ENCODE data around the gene NDUFS2. TPM values are rescaled to one million over a fixed set of nuclear protein-coding genes. Genes with fewer than 3 reads are reported as not detected.

The NDUFS2 gene
- total and polyA plus RNA-seq, 10 of the 15 experiments (the other 5 are each of a cell fraction or from before 2014, with no cell fraction given): 66.5 to 215 (median 148) TPM

DNA sequence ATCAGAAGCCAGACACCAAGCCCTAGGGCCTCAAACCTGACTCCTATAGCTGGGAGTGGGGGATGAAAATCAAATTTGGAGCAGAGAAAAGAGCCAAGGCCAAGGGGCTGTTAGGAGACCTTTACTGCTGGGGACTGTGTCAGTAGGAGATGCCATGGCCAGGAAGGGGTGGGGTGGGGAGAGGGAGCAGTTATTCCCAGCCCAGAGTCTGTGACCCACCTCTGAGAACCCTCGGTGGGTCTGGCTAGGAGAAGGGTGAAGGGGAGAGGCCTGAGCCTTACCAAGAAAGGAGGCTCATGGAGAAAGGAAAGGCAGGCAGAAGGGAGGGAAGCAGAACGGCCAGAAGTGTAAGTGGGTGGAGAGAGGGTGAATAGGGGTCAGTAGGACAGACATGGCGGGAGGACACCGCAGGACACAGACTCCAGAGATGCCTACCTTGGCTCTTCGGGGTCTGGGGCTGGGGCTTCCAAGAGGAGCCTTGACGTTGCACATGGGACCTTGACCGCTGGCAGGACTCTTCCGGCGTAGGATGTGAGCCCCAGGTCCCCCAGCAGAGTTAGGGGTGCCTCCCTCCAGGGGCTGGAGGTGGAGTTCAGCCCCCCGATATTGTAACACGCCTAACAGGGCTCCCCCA, 4.5 kb upstream of the NDUFS2 start:
- intact Hi-C loops (cut with micrococcal nuclease; ENCODE audit: unreplicated experiment) (no loop called here), in situ Hi-C loops (cut with MboI) (loop anchor here (10.0 kb wide), 1 partner anchor 547 kb away; the partner anchor contains the start of gene DUSP12)
- ChIA-PET CTCF (no interaction called here), SMC1A (ENCODE audit: uncharacterized antibody, unreplicated experiment) (no interaction called here), POLR2A (interaction anchor here (1.0 kb wide), 1 partner anchor 11 kb away, joined by 4 read pairs; no protein-coding TSS in a partner anchor), RAD21 (ENCODE audit: unreplicated experiment) (interaction anchor here (1.6 kb wide), 1 partner anchor 16 kb away, joined by 5 read pairs; no protein-coding TSS in a partner anchor)
- Histone ChIP-seq H3K4me3 (no peak overlapping the region), H2AFZ (ENCODE audit: control insufficient read depth, low read depth, low read length) (no peak overlapping the region), H3K9me3 (replicated peaks; ENCODE audit: control insufficient read depth, insufficient read depth, low read length) (no peaks in the 10 kb centered on the region), H3K27me3 (replicated peaks in 1 of 2; ENCODE audit: control insufficient read depth in 2 of 2, insufficient read depth in 2 of 2, low read length in 1 of 2) (no peaks in the 10 kb centered on the region), H3K27ac (ENCODE audit: control insufficient read depth, insufficient read depth) (no peak overlapping the region), H3K36me3 (ENCODE audit: control insufficient read depth in 2 of 2, insufficient read depth in 2 of 2, low read length in 1 of 2) (no peaks in the 10 kb centered on the region), H3K4me1 (ENCODE audit: control insufficient read depth, insufficient read depth, low read length) (peaks cover 27% of the 10 kb centered on the region), H3K79me2 (ENCODE audit: control insufficient read depth, insufficient read depth, low read length) (peaks cover 8% of the 10 kb centered on the region), H3K9ac (ENCODE audit: control insufficient read depth, insufficient read depth, low read length) (no peak overlapping the region), H4K20me1 (ENCODE audit: control insufficient read depth, insufficient read depth) (no peaks in the 10 kb centered on the region), H3K4me2 (ENCODE audit: control insufficient read depth, insufficient read depth) (no peak overlapping the region)
- ATAC-seq (no peak), DNase-seq (ENCODE audit: low read depth, low spot score) (no peak), FAIRE-seq (no peak)
- whole genome bisulfite sequencing (ENCODE audit: insufficient coverage, insufficient replicate concordance, low lambda C conversion rate, missing lambda C conversion rate): 50% methylated on average over 10 of the region's 11 CpGs
- TF ChIP-seq POU2F2 (IDR thresholded peaks at IDR 0.05; ENCODE audit: borderline replicate concordance, low read depth, low read length) (no peak), TBL1XR1 (IDR thresholded peaks at IDR 0.05; ENCODE audit: low read depth, low read length) (no peak), ZNF24 (IDR thresholded peaks at IDR 0.05) (no peak), ZZZ3 (IDR thresholded peaks at IDR 0.05; ENCODE audit: control insufficient read depth, insufficient read length, low read depth) (no peak), ZSCAN29 (IDR thresholded peaks at IDR 0.05) (no peak), SRF (IDR thresholded peaks at IDR 0.05; ENCODE audit: low read depth in 2 of 2, low read length in 2 of 2) (no peak)
- TF ChIP-seq, protein P1, sequence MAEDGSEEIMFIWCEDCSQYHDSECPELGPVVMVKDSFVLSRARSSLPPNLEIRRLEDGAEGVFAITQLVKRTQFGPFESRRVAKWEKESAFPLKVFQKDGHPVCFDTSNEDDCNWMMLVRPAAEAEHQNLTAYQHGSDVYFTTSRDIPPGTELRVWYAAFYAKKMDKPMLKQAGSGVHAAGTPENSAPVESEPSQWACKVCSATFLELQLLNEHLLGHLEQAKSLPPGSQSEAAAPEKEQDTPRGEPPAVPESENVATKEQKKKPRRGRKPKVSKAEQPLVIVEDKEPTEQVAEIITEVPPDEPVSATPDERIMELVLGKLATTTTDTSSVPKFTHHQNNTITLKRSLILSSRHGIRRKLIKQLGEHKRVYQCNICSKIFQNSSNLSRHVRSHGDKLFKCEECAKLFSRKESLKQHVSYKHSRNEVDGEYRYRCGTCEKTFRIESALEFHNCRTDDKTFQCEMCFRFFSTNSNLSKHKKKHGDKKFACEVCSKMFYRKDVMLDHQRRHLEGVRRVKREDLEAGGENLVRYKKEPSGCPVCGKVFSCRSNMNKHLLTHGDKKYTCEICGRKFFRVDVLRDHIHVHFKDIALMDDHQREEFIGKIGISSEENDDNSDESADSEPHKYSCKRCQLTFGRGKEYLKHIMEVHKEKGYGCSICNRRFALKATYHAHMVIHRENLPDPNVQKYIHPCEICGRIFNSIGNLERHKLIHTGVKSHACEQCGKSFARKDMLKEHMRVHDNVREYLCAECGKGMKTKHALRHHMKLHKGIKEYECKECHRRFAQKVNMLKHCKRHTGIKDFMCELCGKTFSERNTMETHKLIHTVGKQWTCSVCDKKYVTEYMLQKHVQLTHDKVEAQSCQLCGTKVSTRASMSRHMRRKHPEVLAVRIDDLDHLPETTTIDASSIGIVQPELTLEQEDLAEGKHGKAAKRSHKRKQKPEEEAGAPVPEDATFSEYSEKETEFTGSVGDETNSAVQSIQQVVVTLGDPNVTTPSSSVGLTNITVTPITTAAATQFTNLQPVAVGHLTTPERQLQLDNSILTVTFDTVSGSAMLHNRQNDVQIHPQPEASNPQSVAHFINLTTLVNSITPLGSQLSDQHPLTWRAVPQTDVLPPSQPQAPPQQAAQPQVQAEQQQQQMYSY (CRISPR knock-in tag; IDR thresholded peaks at IDR 0.05): no peak
- no TSS peak for BruUV-seq (replicated peaks)
